D721Med (cell line): ENCODE data around the gene TTL.
A peak's percentile ranks its signal among the peaks of the same experiment; 100 is the strongest.
"Not testable (repeated sequence)": the region's sequence is repeated elsewhere in the genome, so short reads cannot be mapped to it uniquely, and the experiment has no call there.

ENCODE experiments used
- DNase-seq: peaks from one replicate; pipeline ENCODE4 v3.0.0; 2011; ENCODE audit warnings: low spot score; ENCODE audit not compliant: insufficient read length
- FAIRE-seq: peaks from 2 replicates; lab custom pipeline; 2011; peaks lifted over from hg19 to GRCh38; lab: Jason Lieb, UNC
- CTCF ChIP-seq: IDR thresholded peaks from 2 replicates; pipeline ENCODE4 v1.5.1; 2012; ENCODE audit warnings: mild to moderate bottlenecking, control low read depth; ENCODE audit not compliant: insufficient read depth; ENCODE audit errors: missing control alignments

TTL gene

GRCh38 chr2:112530728-112531127 lies 48.8 kb downstream of the TTL start:
- no peak for FAIRE-seq

DNA sequence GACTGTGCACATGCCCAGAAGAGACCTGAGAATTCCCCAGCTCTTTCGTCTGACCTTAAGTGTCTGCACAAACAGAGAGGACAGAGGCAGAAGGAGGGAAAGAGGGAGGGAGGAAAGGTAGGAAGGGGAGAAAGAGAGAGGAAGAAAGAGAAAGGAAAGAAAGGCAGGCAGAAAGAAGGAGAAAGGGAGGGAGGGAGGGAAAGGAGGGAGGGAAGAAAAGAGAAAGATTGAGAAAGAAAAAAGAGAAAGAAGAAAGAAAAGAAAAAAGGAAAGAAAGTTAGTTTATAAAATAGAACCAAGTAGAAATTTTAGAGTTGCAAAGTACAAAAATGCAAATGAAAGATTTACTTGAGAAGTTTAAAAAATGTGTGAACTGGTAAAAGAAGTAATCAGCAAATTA lies 52.9 kb downstream of the TTL start:
- TF ChIP-seq CTCF, result no peak
- no peak for FAIRE-seq
- no peak for DNase-seq

More at GRCh38 chr2:112530728-112531127, 48.8 kb downstream of the TTL start:
- TF ChIP-seq CTCF, result no peak
- no peak for DNase-seq

DNA sequence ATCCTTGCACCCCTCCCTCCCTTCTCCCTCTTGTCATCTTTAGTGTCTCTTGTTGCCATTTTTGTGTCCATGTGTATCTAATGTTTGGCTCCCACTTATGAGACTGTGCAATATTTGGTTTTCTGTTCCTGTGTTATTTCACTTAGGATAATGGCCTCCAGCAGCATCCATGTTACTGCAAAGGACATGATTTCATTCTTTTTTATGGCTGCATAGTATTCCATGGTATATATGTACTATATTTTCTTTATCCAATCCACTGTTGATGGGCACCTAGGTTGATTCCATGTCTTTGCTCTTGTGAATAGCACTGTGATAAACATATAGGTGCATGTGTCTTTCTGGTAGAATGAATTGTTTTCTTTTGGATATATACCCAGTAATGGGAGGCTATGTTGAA lies 54.7 kb downstream of the TTL start:
- DNase-seq, FAIRE-seq: not testable (repeated sequence)

- TF ChIP-seq CTCF, result no peak
- no peak for DNase-seq
- no peak for FAIRE-seq
These were observed 57.4 kb downstream of the TTL start for GRCh38 chr2:112539306-112539705.

DNA sequence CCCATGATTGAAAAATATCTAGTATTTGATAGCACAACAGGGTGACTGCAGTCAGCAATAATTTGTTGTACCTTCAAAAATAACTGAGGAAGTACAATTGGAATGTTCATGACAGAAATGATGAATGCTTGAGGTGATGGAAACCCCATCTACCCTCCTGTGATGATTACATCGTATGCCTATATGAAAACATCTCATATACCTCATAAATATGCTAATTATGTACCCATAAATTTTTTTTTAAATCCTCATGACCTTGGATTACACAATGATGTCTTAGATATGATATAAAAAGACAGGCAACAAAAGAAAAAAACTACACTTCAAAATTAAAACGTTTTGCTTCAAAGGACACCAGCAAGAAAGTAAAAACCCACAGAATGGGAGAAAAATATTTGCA lies 59.0 kb downstream of the TTL start:
- FAIRE-seq (no peak), DNase-seq (no peak)
- no peak for TF ChIP-seq CTCF

DNA sequence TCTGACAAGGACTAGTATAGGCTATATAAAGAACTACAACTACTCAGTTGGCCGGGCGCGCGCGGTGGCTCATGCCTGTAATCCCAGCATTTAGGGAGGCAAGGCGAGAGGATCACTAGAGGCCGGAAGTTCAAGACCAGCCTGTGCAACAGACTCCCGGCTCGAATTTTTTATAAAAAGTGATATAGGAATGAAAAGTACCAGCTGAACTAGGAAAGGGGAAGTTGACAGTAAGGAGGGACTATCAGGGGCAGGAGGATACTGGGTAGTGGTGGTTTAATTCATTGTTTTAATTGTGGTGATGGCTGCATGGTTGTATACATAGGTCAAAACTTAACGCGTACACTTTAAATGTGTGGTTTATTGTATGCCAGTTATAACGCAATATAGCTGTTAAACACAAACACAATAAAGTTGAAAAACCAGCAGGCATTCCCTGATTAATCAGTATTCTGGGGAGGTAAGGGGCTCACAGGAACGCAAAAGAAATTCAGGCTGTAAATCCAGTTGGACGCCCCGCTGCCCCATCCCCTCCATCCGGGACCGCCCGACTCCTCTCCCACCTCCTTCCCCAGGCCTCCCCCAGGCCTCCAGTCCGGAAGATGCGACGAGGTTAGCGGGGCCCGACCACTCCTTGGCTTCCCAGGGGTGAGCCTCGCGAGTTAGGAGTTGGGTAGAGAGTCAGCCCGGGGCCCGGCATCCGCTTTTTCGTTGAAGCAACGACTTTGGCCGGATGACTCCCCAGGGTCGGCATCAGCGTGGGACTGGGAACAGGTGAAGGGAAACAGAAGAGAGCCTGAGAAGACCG lies 59.6 kb downstream of the TTL start:
- peak; percentile 35 for DNase-seq
- FAIRE-seq, result no peak
- no peak for TF ChIP-seq CTCF

GRCh38 chr2:112542123-112542983 lies 60.4 kb downstream of the TTL start, which contains the start of gene POLR1B:
TSS of gene POLR1B (plus strand) at chr2:112542465. CDS start at chr2:112542495, 30 bp downstream.
- peak; percentile 70 for DNase-seq
- no peak for TF ChIP-seq CTCF
- FAIRE-seq, result no peak
